GM12872 (cell line): ENCODE results near the gene MAN2A1.

Experiments used
- CTCF ChIP-seq: IDR thresholded peaks from 3 replicates; pipeline ENCODE4 v1.5.1; 2011; ENCODE audit warnings: low read depth, mild to moderate bottlenecking, low read length, moderate library complexity; ENCODE audit not compliant: insufficient read depth

MAN2A1 gene

GRCh38 chr5:109701252-109701651 lies 11.5 kb downstream of the MAN2A1 start:
- no peak for TF ChIP-seq CTCF

GRCh38 chr5:109701792-109702191 lies 12.1 kb downstream of the MAN2A1 start:
- no peak for TF ChIP-seq CTCF

GRCh38 chr5:109703166-109703565 lies 13.4 kb downstream of the MAN2A1 start:
- TF ChIP-seq CTCF, result no peak

- TF ChIP-seq CTCF, result no peak
Measured at GRCh38 chr5:109703829-109704228, 14.1 kb downstream of the MAN2A1 start.

- TF ChIP-seq CTCF, result no peak
Measured at GRCh38 chr5:109704282-109704952, 14.7 kb downstream of the MAN2A1 start.

- TF ChIP-seq CTCF, result no peak
Measured at GRCh38 chr5:109705596-109705995, 15.9 kb downstream of the MAN2A1 start.

- no peak for TF ChIP-seq CTCF
Measured at GRCh38 chr5:109706095-109706494, 16.4 kb downstream of the MAN2A1 start.
